SKM-1 (cell line): ENCODE results near the gene TWF2.
A peak's percentile ranks its signal among the peaks of the same experiment; 100 is the strongest.

Source experiments
- DNase-seq: peaks from one replicate; lab custom pipeline; 2025; ENCODE audit not compliant: unreplicated experiment; lab: John Stamatoyannopoulos, UW

TWF2 gene

GRCh38 chr3:52223449-52224408 lies 15.2 kb downstream of the TWF2 start:
- no peak for DNase-seq

GRCh38 chr3:52222319-52223221 lies 16.4 kb downstream of the TWF2 start:
- DNase-seq, result no peak

- DNase-seq, result no peak
Measured at GRCh38 chr3:52221563-52222318, 17.2 kb downstream of the TWF2 start.

DNA sequence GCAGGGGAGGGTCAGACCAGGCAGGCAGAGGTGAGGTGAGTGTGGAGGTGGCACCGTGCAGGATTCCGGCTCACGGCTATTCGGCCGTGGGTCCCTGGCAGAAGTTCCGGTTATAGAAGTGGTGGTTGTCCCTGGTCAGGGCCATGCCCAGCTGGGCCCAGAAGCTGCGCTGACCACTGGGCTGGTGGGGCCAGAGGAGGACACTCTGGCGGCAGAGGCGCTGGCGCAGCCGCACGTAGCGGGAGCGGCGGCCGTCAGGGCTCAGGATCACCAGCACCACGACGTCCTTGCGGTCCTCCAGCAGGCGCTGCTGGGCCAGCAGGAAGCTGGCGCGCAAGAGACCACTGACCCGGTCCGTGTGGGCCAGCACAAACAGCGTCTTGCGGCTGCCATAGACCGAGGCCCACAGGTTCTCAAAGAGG lies 17.8 kb downstream of the TWF2 start:
- no peak for DNase-seq

DNA sequence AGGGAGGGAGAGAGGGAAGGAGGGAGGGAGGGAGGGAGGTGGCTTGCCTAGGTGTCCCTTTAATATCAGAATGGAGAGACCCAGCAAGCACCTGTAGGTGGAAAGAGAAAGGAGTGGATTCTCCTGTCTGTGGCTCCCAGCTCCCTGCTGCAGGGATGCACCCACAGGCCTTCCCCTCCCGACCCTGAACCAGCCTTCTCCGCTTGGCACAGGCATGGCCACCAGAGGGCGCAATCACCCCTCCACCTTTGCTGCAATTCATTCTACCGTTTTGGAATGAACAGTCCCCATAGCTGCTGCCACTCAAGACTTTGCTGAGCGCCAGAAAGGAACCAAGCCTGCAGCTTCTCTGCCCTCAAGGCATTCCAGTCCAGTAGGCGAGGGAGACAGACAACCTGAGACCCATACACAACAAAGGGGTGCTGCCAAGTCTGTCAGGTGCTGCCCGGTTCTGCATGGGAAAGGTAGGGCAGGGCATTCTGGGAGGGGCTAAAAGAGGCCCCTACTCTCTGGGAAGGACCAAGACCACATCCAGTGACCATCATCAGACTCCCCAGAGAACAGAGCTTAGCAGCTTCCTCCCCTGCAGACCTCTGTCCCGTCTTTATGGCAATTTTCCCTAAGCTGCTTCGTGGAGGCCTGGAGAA lies 18.5 kb downstream of the TWF2 start:
- peak; percentile 83 for DNase-seq

DNA sequence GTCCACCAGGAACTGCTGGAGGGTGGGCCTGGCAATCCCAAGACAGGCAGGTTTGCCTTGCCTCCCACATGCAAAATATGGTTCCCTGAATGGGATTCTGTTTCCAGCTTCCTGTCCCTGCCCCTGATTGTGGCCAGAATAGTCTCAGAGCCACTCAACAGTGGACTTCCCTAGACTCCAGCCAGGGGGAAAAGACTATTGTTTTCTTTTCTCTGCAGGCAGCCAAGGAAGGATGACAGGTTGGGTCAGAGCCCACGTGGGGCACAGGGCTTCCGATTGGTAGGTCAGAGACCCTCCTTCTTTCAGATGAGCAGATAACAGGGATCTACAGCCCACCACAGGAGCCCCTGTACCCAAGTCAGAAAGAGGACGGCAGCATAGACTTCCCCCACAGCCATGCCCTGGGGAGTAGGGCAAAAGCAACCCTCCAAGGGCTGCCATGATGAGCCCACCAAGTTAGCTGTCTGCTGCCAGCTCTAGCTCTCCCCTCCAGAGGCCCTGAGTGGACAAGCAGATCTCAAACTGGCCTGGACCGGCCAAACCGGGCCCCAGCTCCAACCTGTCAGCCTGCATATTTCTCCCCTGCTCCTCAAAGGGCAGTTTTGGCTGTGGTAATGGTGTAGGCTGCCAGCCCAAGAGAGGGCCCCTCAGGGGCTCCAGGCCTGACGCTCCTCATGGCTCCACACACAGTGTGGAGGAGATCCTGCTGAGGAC lies 19.9 kb downstream of the TWF2 start:
- no peak for DNase-seq

GRCh38 chr3:52218454-52218853 lies 20.5 kb downstream of the TWF2 start:
- DNase-seq, result no peak

DNA sequence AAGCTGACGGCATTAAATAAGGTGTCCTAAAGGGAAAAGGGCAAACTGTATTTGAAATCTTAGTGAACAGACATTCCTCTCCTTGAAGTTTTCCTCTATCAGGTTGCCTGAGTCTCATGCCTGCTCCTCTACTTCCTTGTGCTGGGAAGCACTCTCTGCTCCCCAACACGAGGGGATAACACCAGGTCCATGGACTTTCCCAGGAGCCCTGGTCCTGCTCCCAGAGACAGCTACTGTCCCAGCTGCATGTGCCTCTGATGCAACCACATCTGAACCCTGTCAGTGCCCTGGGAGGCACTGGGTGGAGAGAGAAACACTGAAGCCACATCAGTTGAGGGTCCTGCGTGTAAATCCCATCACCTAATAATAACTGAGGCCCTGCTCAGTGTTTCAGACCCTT lies 20.9 kb downstream of the TWF2 start:
- DNase-seq, result no peak

- DNase-seq, result no peak
Measured at GRCh38 chr3:52217409-52217805, 21.6 kb downstream of the TWF2 start.

DNA sequence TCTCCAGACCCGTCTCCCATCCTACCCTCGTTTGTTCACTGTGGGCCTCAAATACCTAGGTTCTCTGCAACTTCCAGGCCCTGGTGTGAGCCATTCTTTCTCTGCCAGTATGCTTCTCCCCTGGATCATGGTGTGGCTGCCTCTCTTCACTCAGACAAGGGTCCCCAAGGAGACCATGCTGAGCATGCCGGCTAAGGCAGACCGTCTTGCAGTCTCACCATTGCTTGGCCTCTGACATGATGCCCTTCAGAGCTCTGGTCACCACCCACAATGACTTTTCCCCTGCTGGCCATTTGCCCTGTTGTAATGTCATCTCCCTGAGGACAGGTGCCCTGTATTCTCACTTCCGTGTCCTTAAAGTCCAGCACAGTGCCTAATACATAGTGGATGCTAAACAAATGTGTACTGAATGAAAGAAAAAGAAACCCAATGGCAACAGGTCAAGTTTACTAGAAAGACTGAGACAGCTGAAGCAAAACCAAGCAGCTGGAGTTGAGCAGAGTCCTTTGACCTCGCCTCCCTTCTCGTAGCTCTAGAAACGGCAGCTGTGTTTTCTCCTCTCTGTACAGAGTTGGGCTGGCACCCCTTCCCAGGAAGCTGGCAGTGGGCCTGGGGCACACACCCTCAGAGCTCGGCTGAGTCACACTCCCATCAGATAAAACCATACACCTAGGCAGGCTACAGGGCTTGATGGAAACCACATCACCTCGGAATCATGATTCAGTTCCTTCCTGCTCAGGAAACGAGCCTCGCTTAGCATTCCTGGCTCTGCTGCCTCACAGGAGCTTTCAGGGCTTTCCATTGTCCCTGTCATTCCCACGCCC lies 22.2 kb downstream of the TWF2 start:
- no peak for DNase-seq

DNA sequence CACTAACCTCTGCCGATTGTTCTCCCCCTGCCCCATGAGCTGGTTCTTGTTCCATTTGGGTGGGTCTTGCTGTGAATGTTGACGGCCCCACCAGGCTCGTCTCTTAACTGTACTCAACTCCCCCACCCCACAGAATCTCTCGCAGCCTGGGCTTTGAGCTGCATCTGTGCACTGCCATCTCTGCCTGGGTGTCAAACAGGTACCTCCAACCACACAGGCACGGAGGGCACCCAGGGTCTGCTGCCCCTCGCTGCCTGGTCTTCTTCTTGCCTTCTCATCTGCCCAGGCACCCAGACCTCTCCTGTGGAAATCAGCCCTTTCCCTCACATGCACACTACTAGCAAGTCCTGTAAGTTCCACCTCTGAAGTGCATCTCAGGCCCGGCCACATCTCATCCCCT lies 23.6 kb downstream of the TWF2 start:
- no peak for DNase-seq

DNA sequence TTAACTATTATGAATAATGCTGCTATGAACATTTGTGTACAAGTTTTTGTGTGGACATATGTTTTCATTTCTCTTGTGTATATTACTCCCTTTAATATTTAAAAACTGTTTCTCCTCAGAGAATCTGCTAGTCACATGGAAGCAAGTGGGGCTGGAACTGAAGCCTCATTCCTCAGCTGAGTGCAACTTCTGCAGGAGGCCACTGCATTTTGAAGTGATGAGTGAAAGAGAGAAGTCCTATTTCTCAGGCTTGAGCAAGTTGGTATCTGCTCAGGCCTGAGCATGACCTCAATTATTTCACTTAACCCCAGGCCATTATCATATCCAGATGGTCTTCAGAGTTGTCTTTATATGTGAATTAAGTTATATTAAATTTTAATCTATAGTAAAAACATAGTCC lies 25.1 kb downstream of the TWF2 start:
- no peak for DNase-seq

GRCh38 chr3:52213005-52213404 lies 26.0 kb downstream of the TWF2 start:
- DNase-seq, result no peak

GRCh38 chr3:52211268-52211891 lies 27.6 kb downstream of the TWF2 start:
- no peak for DNase-seq

DNA sequence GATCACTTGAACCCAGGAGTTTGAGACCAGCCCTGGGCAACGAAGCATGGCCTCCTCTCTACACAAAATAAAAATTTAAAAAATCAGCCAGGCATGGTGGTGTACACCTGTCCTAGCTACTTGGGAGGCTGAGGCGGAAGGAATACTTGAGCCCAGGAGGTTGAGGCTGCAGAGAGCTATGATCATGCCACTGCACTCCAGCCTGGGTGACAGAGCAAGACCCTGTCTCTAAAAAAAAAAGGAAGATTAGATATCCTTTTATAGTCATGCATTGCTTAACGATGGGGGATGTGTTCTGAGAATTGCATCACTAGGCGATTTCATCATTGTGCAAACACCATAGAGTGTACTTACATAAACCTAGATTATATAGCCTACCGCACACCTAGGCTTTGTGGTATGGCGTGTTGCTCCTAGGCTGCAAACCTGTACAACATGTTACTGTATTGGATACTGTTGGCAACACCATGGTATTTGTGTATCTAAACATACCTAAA lies 28.4 kb downstream of the TWF2 start:
- peak; percentile 84 for DNase-seq

DNA sequence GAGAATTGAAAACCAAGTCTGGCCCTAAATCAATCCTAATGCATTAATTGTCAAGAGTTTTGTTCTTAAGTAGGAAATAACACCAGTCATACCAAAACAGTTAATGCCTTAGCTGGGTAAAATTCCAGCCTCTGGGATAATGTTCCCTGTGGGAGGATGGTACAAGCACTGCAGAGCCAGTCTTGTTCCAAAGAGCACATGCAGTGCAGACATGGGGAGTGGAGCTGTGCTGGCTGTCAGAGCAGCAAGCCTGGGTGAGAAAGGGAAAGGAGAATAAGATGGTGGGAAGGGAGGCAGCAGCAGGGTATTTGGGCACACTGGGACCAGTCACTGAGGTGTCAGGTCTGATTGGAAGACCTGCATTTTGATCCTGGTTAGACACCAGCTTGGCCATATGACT lies 28.9 kb downstream of the TWF2 start:
- no peak for DNase-seq

- DNase-seq, result no peak
Measured at GRCh38 chr3:52208556-52208955, 30.4 kb downstream of the TWF2 start.

DNA sequence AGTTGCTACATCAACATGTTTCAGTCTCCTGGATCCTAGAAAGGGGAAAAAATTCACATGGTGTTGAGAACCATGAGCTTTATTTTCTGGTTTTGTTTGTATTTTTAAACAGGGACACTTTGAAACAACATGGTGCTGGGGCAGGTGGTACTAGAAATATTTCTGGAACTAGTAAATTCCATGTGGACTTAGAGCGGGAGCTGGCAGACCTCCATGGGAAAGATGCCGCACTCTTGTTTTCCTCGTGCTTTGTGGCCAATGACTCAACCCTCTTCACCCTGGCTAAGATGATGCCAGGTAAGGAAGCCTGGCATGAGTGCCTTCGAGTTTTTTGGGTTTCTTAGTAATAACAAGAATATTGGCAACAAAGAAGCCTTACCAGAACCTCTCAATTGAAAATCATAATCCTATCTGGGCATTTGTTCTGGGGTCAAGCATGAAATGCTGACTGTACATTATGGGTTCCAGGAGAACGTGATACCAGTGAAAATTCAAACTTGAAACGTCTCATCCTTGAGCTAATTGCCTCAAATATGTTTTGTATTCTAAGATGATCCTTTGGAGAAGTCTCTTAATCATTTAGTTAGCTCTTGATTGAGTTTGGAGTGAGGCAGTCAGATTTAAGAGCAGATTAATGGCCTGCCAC lies 33.1 kb downstream of the TWF2 start:
- DNase-seq, result no peak
